Measurements from ENCODE around the gene SAMD11. TPM values are rescaled to one million over a fixed set of nuclear protein-coding genes. Genes with fewer than 3 reads are reported as not detected.

The SAMD11 gene
- total RNA-seq, 1 experiment from 2014 or later: 256 TPM

DNA sequence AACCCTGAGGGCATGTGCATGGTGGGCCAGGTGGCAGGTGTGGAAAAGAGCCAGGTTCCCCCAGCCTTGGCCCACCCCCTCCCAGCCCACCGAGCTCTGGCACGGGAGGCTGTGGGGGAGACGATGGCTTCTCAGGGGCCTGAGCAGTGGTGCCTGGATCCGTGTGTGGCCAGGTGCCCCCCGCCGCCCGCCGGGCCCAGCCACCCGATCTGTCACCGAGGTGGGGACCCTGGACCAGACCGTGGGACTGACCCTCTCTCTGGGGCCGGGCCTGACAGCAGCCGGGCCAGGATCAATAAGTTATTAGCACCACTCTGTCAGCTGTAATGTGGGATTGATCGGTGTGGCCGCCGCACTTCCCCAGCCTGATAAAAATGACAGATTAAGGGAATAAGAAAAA lies 13.8 kb downstream of the SAMD11 start:
- Histone ChIP-seq H3K27me3 (replicated peaks) (no peaks in the 10 kb centered on the region), H3K4me3 (no peak overlapping the region; the same call in 1 of the 2 replicates), H3K4me1 (replicated peaks) (peaks cover 64% of the 10 kb centered on the region), H3K9me3 (replicated peaks) (peaks cover 5% of the 10 kb centered on the region), H3K27ac (peak overlapping the region; percentile 25; the same call in 1 of the 2 replicates), H3K36me3 (peaks cover 49% of the 10 kb centered on the region)
- no peak for DNase-seq (ENCODE audit: low read depth in 1 of 2, low spot score in 2 of 2)

DNA sequence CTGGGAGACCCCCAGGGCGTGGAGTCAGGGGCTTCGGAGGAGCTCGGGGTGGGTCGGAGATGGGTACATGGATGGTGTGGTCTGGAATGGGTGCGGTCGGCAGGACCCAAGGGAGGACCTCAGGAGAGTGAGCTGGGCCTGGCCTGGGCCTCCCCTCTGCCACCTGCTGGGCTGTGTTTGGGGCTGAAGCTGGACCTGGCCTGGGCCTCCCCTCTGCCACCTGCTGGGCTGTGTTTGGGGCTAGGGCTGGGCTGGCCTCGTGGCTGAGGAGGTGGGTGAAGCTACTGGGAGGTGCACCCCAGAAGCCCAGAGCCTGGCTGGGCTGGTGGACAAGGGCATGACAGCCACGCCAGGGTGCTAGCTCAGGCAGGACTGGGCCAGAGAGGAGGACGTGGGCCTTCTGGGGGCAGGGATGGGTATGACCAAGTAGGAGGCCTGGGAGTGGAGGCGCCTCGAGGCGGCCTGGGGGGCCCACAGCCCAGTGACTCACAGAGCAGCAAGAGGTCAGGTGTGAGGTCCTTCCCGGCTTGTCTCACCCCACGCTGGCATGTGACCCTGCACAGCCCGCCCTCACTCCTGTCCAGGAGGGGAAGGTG lies 14.5 kb downstream of the SAMD11 start:
- peak overlapping the region; percentile 63 for H3K4me3 ChIP-seq
- H3K36me3 ChIP-seq: peaks cover 52% of the 10 kb centered on the region
- H3K4me1 ChIP-seq (replicated peaks): peaks cover 70% of the 10 kb centered on the region
- H3K9me3 ChIP-seq (replicated peaks): peaks cover 7% of the 10 kb centered on the region
- no peaks in the 10 kb centered on the region for H3K27me3 ChIP-seq (replicated peaks)
- peak; percentile 96 to 98 for DNase-seq (ENCODE audit: low read depth in 1 of 2, low spot score in 2 of 2)
- H3K27ac ChIP-seq: peak overlapping the region; percentile 25; the same call in 1 of the 2 replicates

DNA sequence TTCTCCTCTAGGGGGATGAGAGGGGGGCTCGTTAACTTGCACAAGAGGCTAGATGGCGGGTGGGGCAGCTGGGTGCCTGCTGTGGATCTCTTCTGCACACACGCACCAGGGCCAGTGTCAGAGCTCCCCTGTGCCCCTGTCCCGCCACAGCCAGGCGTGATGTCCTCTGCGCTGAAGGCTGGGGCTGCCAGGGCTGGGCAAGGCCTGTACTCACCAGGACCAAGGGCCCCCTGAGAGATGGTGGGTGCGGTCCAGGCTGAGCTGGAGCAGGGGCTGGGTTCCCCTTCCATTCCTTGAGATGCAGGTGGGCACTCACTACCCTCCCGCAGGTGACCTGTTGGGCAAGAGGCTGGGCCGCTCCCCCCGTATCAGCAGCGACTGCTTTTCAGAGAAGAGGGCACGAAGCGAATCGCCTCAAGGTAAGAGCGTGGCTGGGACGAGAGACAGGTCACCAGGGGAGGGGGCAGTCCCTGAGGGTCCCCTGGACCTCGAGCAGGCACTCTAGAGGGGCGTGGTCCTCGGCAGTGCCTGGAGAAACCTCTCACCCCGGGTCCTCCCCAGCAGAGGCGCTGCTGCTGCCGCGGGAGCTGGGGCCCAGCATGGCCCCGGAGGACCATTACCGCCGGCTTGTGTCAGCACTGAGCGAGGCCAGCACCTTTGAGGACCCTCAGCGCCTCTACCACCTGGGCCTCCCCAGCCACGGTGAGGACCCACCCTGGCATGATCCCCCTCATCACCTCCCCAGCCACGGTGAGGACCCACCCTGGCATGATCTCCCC lies 15.2 kb downstream of the SAMD11 start:
- H3K36me3 ChIP-seq: peaks cover 57% of the 10 kb centered on the region
- DNase-seq (ENCODE audit: low read depth in 1 of 2, low spot score in 2 of 2): no peak
- no peaks in the 10 kb centered on the region for H3K27me3 ChIP-seq (replicated peaks)
- H3K4me1 ChIP-seq (replicated peaks): peaks cover 78% of the 10 kb centered on the region
- H3K9me3 ChIP-seq (replicated peaks): peaks cover 9% of the 10 kb centered on the region
- peak overlapping the region; percentile 63 for H3K4me3 ChIP-seq
- peak overlapping the region; percentile 32 for H3K27ac ChIP-seq

DNA sequence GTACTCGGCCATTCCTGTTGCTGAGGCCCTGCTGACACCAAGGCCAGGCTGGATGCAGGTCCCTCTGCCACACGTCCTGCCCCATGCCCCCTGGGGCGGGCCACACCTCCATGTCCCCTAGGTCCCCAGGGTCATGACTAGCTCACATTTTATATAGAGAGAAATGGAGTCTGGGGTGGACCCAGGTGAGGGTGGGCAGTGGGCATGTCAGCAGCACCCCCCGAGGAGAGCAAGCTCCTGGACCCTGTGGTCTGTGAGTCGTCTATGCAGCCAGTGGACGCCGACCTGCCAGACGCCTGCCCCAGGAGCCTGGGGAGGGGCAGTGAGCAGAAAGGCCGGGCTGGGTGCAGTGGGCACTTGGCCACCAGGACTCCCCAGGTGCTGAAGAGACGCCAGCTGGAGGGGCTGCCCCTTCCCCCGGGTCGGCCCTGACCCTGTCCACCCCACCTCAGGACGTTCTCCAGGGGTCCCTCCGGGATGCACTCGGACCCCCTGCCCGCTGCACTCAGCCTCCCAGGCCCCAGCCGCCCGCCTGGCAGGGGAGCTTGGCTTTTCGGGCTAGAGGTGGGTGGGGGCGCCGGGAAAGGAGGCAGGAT lies 15.9 kb downstream of the SAMD11 start:
- Histone ChIP-seq H3K4me1 (replicated peaks) (peaks cover 85% of the 10 kb centered on the region), H3K27ac (peak overlapping the region; percentile 32)
- DNase-seq (ENCODE audit: low read depth in 1 of 2, low spot score in 2 of 2): peak in 1 of 2 experiments; percentile 67

DNA sequence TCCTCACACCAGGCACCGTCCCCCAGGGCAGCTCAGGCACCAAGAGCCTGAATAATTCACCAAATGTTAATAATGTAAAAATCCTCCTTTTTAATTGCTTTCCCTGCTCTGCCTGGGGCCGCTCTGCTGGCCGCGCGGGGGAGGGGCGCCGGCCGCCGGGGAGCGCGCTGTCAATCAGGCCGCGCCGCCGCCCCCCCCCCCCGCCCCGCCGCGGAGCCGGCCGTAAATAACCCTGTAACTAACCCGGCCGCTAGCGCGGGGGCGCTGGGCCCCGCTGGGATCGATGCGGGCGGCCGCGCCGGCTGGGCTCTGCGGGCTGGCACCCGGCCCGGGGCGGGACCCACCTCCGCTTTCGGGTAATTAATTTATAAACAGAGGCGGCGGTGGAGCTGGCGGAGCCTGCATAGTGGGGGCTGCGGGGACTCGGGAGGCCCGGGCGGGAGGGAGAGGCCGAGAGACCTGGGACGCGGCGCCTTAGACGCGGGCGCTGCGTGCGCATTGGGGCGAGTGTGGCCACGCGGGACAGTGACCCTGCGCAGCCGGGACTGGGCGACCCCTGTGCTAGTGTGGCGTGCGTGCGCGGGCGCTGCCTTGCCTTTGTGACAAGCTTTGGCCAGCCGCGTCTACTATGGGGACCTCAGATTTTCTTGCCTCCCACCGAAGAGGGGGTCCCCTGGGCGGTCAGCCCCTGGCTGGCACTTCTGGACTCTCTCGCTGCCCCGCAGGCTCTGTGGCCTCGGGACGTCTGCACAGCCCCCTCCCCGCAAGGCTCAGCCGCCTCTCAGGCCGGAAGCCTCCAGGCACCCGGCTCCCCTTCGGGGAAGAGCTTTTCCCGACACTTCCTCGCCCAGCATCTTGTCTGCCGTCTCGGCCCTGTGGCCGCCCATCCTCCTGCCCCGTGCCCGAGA lies 16.6 kb downstream of the SAMD11 start:
- H3K27me3 ChIP-seq (replicated peaks): no peaks in the 10 kb centered on the region
- peak overlapping the region; percentile 69 for H3K27ac ChIP-seq
- peak overlapping the region; percentile 63 for H3K4me3 ChIP-seq
- peak; percentile 92 to 96 for DNase-seq (ENCODE audit: low read depth in 1 of 2, low spot score in 2 of 2)
- peaks cover 85% of the 10 kb centered on the region for H3K4me1 ChIP-seq (replicated peaks)
- peaks cover 10% of the 10 kb centered on the region for H3K9me3 ChIP-seq (replicated peaks)
- peaks cover 72% of the 10 kb centered on the region for H3K36me3 ChIP-seq

More for the DNA sequence above, 15.9 kb downstream of the SAMD11 start:
- peaks cover 65% of the 10 kb centered on the region for H3K36me3 ChIP-seq
- H3K4me3 ChIP-seq: peak overlapping the region; percentile 63
- peaks cover 10% of the 10 kb centered on the region for H3K9me3 ChIP-seq (replicated peaks)
- H3K27me3 ChIP-seq (replicated peaks): no peaks in the 10 kb centered on the region

DNA sequence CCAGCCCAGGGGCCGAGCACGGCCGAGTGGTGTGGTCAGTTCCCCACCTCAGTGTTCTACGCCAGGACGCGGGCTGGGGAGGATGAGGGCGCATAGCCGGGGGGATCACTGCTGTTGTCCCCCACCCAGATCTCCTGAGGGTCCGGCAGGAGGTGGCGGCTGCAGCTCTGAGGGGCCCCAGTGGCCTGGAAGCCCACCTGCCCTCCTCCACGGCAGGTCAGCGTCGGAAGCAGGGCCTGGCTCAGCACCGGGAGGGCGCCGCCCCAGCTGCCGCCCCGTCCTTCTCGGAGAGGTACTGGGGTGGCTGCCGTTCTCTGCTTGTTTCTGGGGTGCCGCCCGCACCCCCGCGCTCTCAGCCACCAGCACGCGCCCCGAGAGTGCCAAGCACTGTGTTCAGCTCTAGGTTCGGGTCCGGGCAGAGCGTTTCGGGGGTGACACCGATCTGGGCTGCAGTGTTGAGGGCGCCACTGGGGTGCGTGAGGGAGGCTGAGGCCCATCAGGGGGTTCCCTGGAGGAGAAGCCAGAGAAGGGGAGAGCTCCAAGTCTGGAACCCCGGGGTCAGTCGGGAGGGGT lies 17.4 kb downstream of the SAMD11 start:
- DNase-seq (ENCODE audit: low read depth in 1 of 2, low spot score in 2 of 2): no peak
- peaks cover 78% of the 10 kb centered on the region for H3K4me1 ChIP-seq (replicated peaks)
- no peaks in the 10 kb centered on the region for H3K27me3 ChIP-seq (replicated peaks)
- peaks cover 10% of the 10 kb centered on the region for H3K9me3 ChIP-seq (replicated peaks)
- peaks cover 79% of the 10 kb centered on the region for H3K36me3 ChIP-seq
- peak overlapping the region; percentile 63 for H3K4me3 ChIP-seq
- H3K27ac ChIP-seq: peak overlapping the region; percentile 69

DNA sequence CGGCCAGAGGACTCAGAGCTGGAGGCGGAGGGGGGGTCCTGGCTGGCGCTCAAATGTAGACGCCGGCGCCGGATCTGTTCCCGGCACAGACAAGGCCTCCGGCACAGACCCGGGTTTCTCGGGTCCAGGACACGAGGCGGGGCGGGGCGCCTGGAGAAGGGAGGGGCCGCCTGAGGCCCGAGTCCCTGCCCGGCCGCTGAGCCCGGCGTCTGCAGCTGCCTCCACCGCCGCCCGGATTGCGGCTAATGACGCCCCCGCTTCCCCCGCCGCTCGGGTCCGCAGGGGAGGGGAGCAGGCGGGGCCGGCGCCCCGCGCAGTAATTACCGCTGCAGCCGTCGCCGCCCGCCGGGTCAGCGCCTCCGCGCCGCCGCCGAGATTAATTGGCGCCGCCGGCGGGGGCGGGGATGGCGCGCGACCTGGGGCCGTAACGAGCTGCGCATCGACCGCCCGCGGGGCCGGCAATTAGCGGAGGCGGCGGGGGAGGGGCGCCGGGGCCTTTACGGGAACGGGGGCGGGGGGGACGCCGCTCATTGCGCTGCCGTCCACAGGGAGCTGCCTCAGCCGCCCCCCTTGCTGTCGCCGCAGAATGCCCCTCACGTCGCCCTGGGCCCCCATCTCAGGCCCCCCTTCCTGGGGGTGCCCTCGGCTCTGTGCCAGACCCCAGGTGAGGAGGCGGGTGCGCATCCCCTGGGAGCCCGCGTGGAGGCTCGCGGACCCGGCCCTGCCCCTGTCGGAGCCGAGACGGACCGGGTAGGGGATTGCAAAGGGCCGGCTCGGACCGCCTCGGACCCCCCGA lies 18.1 kb downstream of the SAMD11 start:
- H3K36me3 ChIP-seq: peaks cover 82% of the 10 kb centered on the region
- H3K4me3 ChIP-seq: peak overlapping the region; percentile 63
- H3K27me3 ChIP-seq (replicated peaks): no peaks in the 10 kb centered on the region
- peaks cover 73% of the 10 kb centered on the region for H3K4me1 ChIP-seq (replicated peaks)
- peaks cover 10% of the 10 kb centered on the region for H3K9me3 ChIP-seq (replicated peaks)
- peak overlapping the region; percentile 89 for H3K27ac ChIP-seq
- DNase-seq (ENCODE audit: low read depth in 1 of 2, low spot score in 2 of 2): peak; percentile 98 to 99

DNA sequence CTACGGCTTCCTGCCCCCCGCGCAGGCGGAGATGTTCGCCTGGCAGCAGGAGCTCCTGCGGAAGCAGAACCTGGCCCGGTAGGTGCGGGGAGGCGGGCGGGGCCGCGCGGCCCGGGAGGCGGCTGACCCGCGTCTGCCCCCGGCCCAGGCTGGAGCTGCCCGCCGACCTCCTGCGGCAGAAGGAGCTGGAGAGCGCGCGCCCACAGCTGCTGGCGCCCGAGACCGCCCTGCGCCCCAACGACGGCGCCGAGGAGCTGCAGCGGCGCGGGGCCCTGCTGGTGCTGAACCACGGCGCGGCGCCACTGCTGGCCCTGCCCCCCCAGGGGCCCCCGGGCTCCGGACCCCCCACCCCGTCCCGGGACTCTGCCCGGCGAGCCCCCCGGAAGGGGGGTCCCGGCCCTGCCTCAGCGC lies 18.7 kb downstream of the SAMD11 start:
- peak overlapping the region; percentile 63 for H3K4me3 ChIP-seq
- H3K36me3 ChIP-seq: peaks cover 85% of the 10 kb centered on the region
- H3K27ac ChIP-seq: peak overlapping the region; percentile 89
- H3K27me3 ChIP-seq (replicated peaks): no peaks in the 10 kb centered on the region
- H3K9me3 ChIP-seq (replicated peaks): peaks cover 10% of the 10 kb centered on the region
- peaks cover 70% of the 10 kb centered on the region for H3K4me1 ChIP-seq (replicated peaks)
- DNase-seq (ENCODE audit: low read depth in 1 of 2, low spot score in 2 of 2): peak in 1 of 2 experiments; percentile 73

DNA sequence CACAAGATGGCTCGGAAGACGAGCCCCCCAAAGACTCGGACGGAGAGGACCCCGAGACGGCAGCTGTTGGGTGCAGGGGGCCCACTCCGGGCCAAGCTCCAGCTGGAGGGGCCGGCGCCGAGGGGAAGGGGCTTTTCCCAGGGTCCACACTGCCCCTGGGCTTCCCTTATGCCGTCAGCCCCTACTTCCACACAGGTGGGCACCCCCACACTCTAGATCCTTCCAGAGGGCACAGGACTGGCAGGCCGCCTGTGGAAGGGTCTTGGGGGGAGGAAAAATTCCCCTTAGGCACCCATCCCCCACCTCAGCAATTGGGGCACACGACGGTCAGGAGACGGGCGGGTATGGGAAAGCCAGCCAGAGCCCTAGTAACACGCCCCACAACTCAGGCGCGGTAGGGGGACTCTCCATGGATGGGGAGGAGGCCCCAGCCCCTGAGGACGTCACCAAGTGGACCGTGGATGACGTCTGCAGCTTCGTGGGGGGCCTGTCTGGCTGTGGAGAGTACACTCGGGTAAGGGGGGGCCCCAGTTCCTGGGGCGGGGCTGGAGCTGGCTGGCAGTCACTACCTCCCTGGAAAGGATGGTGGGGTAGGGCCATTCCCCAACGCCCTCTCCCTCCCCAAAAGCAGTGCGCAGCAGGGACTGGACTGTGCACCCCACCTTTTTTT lies 19.3 kb downstream of the SAMD11 start:
- Histone ChIP-seq H3K27ac (peak overlapping the region; percentile 89), H3K27me3 (replicated peaks) (no peaks in the 10 kb centered on the region), H3K4me1 (replicated peaks) (peaks cover 64% of the 10 kb centered on the region), H3K36me3 (peaks cover 87% of the 10 kb centered on the region), H3K4me3 (peak overlapping the region; percentile 63), H3K9me3 (replicated peaks) (peaks cover 10% of the 10 kb centered on the region)
- peak; percentile 96 to 99 for DNase-seq (ENCODE audit: low read depth in 1 of 2, low spot score in 2 of 2)

DNA sequence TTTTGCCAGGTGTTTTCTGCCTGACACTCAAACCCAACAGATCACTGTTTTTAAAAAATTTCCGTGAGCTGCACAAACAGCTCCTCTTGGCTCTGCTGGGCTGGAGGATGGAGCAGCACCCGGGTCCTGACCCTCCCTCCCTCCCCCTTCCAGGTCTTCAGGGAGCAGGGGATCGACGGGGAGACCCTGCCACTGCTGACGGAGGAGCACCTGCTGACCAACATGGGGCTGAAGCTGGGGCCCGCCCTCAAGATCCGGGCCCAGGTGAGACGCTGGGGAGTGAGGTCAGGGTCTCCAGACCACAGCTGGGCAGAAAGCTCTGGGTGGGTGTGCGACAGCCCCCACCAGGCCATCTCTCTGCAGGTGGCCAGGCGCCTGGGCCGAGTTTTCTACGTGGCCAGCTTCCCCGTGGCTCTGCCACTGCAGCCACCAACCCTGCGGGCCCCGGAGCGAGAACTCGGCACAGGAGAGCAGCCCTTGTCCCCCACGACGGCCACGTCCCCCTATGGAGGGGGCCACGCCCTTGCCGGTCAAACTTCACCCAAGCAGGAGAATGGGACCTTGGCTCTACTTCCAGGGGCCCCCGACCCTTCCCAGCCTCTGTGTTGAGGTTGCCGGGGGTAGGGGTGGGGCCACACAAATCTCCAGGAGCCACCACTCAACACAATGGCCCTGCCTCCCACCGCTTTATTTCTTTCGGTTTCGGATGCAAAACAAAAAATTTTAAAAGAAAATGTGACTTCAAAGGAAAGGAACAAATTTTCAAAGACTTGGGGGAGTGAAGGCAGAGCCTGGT lies 20.0 kb downstream of the SAMD11 start:
- DNase-seq (ENCODE audit: low read depth in 1 of 2, low spot score in 2 of 2): peak in 1 of 2 experiments; percentile 34
- peaks cover 91% of the 10 kb centered on the region for H3K36me3 ChIP-seq
- no peak overlapping the region for H3K27ac ChIP-seq
- H3K27me3 ChIP-seq (replicated peaks): no peaks in the 10 kb centered on the region
- no peak overlapping the region; the same call in 1 of the 2 replicates for H3K4me3 ChIP-seq
- H3K4me1 ChIP-seq (replicated peaks): peaks cover 57% of the 10 kb centered on the region
- peaks cover 10% of the 10 kb centered on the region for H3K9me3 ChIP-seq (replicated peaks)

Data from SJSA1 (cell line).